Uterus (tissue), 4 donors: Measurements from ENCODE around the gene SPOCD1. TPM values are rescaled to one million over a fixed set of nuclear protein-coding genes. Genes with fewer than 3 reads are reported as not detected.
A peak's percentile ranks its signal among the peaks of the same experiment; 100 is the strongest.

Source experiments
- DNase-seq, 2 donors: peaks; one replicate each; pipeline ENCODE4 v3.0.0-alpha.2; 2019 to 2020
- H3K27ac ChIP-seq, 2 donors: fragments of 200-600 bp; sonication (generic); 1 replicate in 1 of 2; 2 replicates in 1 of 2; pipeline ENCODE4 v1.5.1; 2016 to 2018
- H3K27me3 ChIP-seq, 2 donors: fragments of 200-600 bp; sonication (generic); one replicate each; pipeline ENCODE4 v1.5.1; 2018 to 2019; ENCODE audit warnings: control low read depth in 1 of 2
- H3K36me3 ChIP-seq, 2 donors: fragments of 200-600 bp; sonication (generic); one replicate each; pipeline ENCODE4 v1.5.1; 2019; ENCODE audit warnings: control low read depth in 1 of 2
- H3K4me1 ChIP-seq, 2 donors: fragments of 200-600 bp; sonication (generic); one replicate each; pipeline ENCODE4 v1.5.1; 2018 to 2019; ENCODE audit warnings: control low read depth in 1 of 2
- H3K4me3 ChIP-seq, 2 donors: fragments of 200-600 bp; sonication (generic); 1 replicate in 1 of 2; 2 replicates in 1 of 2; pipeline ENCODE4 v1.5.1; 2018 to 2019; ENCODE audit warnings: mild to moderate bottlenecking in 1 of 2
- H3K9me3 ChIP-seq, 2 donors: fragments of 200-600 bp; sonication (generic); one replicate each; pipeline ENCODE4 v1.5.1; 2019; ENCODE audit warnings: control low read depth in 1 of 2
- POLR2A ChIP-seq, 2 donors: fragments of 450-650 bp; IDR thresholded peaks; one replicate each; pipeline ENCODE4 v1.6.1; 2016; ENCODE audit warnings: antibody characterized with exemption in 2 of 2, mild to moderate bottlenecking in 1 of 2, moderate library complexity in 1 of 2
- intact Hi-C: fragments of 100-400 bp; cut with DNase I; formaldehyde crosslinking; loops from one replicate; pipeline ENCODE4 v1.15.1; 2023; ENCODE audit warnings: low total_unique reads
- total RNA-seq, 4 donors: library from RNA; depleted of rRNA in 3 of 4; stranded (reverse); fragments of >200 nt in 3 of 4; gene quantifications; one replicate each; pipeline versions ENCODE4 v1.1.0 to v1.2.4, GENCODE V29; 2014 to 2023
- TF ChIP-seq, protein P1 (sequence below), 4 experiments: fragments of 200-600 bp in 2 of 4; fragments of 450-650 bp in 2 of 4; sonication (generic) in 2 of 4; IDR thresholded peaks; one replicate each; pipeline ENCODE4 v1.5.1; 2016 to 2019; ENCODE audit warnings: antibody characterized with exemption in 4 of 4, mild to moderate bottlenecking in 2 of 4, moderate library complexity in 1 of 4
- donor health status: DM: yes; HTN: yes; CAD: no.

SPOCD1 gene
- total RNA-seq, 4 donors from 2014 or later: 1.2 to 1.5 TPM; not detected in 2

DNA sequence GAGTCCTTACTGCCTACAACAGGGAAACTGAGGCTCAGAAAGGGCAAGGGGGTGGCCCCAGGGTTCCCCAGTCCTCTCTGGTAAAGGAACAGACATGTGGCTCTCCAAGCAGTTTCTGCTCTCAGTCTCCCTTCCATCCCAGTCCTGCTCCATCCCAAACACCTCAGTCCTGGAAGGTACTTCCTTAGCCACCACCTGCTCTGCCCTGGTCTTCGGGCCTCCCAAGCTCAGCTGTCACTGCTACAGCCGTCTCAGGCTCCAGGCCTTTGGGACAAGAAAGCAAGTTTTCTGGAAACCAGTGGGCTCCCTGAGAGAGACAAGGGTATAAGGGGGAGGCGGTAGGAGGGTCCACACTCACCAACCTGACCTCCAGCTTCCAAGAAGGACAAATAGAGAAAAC, 28.6 kb downstream of the SPOCD1 start:
- H3K36me3 ChIP-seq: no peaks in the 10 kb centered on the region
- no peak for DNase-seq
- H3K9me3 ChIP-seq: no peaks in the 10 kb centered on the region
- intact Hi-C loops: loop anchor here (5.0 kb wide), 1 partner anchor 120 kb away; no protein-coding TSS in a partner anchor
- TF ChIP-seq, protein P1, sequence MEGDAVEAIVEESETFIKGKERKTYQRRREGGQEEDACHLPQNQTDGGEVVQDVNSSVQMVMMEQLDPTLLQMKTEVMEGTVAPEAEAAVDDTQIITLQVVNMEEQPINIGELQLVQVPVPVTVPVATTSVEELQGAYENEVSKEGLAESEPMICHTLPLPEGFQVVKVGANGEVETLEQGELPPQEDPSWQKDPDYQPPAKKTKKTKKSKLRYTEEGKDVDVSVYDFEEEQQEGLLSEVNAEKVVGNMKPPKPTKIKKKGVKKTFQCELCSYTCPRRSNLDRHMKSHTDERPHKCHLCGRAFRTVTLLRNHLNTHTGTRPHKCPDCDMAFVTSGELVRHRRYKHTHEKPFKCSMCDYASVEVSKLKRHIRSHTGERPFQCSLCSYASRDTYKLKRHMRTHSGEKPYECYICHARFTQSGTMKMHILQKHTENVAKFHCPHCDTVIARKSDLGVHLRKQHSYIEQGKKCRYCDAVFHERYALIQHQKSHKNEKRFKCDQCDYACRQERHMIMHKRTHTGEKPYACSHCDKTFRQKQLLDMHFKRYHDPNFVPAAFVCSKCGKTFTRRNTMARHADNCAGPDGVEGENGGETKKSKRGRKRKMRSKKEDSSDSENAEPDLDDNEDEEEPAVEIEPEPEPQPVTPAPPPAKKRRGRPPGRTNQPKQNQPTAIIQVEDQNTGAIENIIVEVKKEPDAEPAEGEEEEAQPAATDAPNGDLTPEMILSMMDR (IDR thresholded peaks at IDR 0.05): no peak
- no peak for TF ChIP-seq POLR2A (IDR thresholded peaks at IDR 0.05)
- H3K4me3 ChIP-seq: no peak overlapping the region
- no peaks in the 10 kb centered on the region for H3K27me3 ChIP-seq
- peak overlapping the region in 1 of 2 donors; percentile 87 for H3K27ac ChIP-seq
- H3K4me1 ChIP-seq: no peaks in the 10 kb centered on the region

DNA sequence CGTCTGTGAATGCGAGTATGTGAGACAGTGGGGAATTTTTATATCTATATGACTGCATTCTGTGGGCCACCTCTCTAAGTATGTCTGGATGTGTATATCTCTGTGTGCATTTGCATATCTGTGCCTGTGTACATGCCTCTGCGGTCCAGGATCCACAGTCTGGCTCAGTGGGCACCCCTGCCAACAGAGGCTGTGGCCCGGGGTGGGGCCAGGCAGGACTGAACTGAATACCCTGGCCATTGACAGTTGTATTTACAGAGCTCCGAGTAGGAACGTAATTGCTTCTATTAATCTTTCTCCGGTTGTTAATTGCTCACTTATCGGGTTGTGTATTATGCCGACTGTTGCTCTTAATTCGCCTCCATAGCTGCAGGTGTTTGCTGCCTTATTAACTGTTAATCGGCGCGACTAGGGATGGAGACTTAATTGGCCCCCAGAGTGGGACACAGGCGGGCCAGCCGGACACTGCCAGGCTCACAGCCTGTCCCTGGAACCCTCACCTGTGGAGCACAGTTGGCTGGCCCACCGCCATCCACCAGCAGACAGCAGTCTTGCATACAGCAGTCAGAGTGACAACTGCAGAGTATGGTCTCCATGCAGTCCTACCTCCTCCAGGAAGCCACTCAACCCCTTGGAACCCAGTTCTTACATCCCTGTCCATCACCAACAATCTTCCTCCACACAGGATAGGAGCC, 29.3 kb downstream of the SPOCD1 start:
- intact Hi-C loops: loop anchor here (5.0 kb wide), 1 partner anchor 119 kb away; no protein-coding TSS in a partner anchor
- Histone ChIP-seq H3K4me3 (no peak overlapping the region), H3K27ac (no peak overlapping the region), H3K9me3 (no peaks in the 10 kb centered on the region), H3K36me3 (no peaks in the 10 kb centered on the region), H3K4me1 (no peaks in the 10 kb centered on the region), H3K27me3 (no peaks in the 10 kb centered on the region)
- no peak for DNase-seq
- TF ChIP-seq POLR2A (IDR thresholded peaks at IDR 0.05): no peak
- TF ChIP-seq, protein P1 (IDR thresholded peaks at IDR 0.05): no peak

DNA sequence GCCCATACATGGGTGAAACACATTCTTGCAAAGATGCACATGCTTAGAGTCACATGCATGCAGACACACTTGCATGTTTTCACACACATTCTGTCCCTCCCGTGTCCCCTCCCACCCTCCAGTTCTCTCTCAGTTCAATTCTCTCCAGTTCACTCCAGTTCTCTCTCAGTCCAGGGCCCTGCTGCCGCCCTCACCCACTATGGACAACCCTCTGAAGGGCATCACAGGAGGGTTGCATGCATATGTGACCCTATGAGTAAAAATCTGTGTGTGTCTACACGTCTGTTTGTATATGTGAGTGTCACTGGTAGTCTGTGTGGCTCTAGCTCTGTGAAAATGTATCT, 29.9 kb downstream of the SPOCD1 start:
- H3K36me3 ChIP-seq: no peaks in the 10 kb centered on the region
- H3K4me3 ChIP-seq: no peak overlapping the region
- intact Hi-C loops: loop anchor here (5.0 kb wide), 1 partner anchor 119 kb away; no protein-coding TSS in a partner anchor
- DNase-seq: no peak
- TF ChIP-seq POLR2A (IDR thresholded peaks at IDR 0.05): no peak
- TF ChIP-seq, protein P1 (IDR thresholded peaks at IDR 0.05): no peak
- no peaks in the 10 kb centered on the region for H3K9me3 ChIP-seq
- no peaks in the 10 kb centered on the region for H3K4me1 ChIP-seq
- H3K27ac ChIP-seq: no peak overlapping the region
- H3K27me3 ChIP-seq: no peaks in the 10 kb centered on the region

DNA sequence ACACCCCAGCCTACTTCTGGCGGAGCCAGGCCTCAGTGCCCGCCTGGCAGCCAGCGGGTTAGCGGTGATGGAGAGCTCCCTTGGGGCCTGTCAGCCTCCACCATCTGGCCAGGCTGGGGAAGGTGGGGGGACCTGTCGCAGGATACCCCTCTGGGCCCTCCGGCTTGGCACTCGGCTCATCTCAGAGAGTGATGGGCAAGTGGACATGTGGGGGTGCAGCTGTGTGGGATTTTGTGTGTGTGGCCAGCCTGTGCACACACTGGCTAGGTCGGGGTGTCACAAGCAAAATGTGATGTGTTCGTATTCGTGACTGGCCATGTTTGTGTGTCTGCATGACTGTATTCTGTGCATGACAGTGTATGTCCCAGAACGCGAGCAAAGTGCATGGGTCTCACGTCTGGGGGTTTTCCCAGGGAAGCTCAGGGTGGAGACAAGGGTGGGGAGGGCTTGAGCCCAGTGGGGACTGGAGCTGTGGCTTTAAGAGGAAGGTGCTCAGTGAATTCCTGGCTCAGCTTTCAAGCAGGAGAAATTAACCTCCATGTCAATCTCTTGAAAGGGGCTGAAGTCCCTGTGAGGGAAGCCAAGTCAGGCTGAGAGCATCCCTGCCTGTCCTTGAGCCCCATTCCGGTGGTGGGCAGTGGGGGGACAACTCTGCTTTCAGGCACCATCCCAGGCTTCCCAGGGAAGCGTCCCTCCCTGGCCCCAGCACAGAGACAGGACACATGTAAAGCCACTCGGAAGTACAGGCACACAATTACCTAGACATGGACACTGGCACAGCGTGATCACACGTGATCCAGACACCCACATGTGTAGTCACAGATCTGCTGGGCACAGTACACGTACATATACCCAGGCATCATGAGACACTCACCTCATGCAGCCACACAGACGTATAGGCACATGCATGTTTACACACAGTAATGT, 30.5 kb downstream of the SPOCD1 start:
- Histone ChIP-seq H3K4me1 (no peaks in the 10 kb centered on the region), H3K9me3 (no peaks in the 10 kb centered on the region), H3K27ac (no peak overlapping the region), H3K27me3 (no peaks in the 10 kb centered on the region), H3K4me3 (no peak overlapping the region), H3K36me3 (no peaks in the 10 kb centered on the region)
- intact Hi-C loops: loop anchor here (5.0 kb wide), 1 partner anchor 118 kb away; no protein-coding TSS in a partner anchor
- DNase-seq: peak in 1 of 2 donors; percentile 11
- TF ChIP-seq, protein P1 (IDR thresholded peaks at IDR 0.05): no peak
- TF ChIP-seq POLR2A (IDR thresholded peaks at IDR 0.05): no peak
